Measurements from ENCODE around the gene CTAGE4. TPM values are rescaled to one million over a fixed set of nuclear protein-coding genes. Genes with fewer than 3 reads are reported as not detected.
"Not testable (repeated sequence)": the region's sequence is repeated elsewhere in the genome, so short reads cannot be mapped to it uniquely, and the experiment has no call there.

CTAGE4 gene
- total RNA-seq, 2 experiments from 2014 or later = 1.4 to 1.8 TPM

DNA sequence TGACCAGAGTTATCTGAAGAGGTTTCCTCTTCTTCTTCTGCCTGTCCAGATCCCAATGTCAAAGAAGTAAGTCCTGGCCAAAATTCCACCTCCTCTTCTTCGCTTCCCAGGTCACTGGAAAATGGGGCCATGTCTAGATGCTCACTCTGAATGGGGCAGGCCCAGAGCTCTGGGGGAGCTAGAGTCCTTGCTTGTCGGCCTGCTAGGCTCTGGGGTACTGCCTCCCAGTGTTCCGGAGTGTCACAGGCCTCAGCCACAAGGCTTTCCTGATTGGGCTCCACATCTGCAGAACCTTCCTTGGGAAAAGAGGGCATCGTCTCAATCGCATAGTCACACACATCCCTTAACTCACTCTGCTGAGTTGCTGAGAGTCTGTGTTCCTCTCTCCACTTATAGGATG lies 4.6 kb downstream of the CTAGE4 start:
- POLR2A ChIA-PET; H3K4me1 Mint-ChIP-seq; H3K27me3 Mint-ChIP-seq; H3K9me3 Mint-ChIP-seq; CTCF ChIA-PET; DNase-seq; H3K36me3 Mint-ChIP-seq (ENCODE audit: low read depth); H3K4me3 Mint-ChIP-seq; H3K27ac Mint-ChIP-seq: not testable (repeated sequence)

DNA sequence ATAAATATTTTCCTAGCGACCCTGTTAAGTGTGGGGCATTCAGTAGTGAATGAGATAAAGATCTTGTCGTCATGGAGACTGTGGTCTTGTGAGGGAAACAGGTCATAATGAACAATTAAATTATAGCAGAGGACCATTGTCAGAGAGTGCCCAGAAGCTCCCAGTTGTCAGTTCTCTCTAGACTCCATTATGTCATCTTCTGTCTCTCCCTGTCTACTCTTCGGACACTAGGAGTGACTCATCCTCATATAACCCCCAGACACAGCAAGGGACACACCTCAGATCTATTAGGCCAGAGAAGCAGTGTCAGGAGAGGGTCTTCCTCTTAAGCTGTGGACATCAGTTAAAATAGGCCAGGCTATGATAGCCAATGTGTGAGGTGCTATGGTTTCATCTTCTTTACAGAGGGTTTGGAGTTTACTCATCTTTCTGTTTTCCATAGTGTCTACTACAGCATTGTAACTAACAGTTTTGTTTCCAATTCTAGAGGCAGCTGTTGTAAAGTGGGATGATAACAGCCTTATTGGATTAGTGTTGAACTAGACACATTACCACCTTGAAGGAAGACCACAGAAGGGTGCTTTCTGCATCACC lies 5.4 kb downstream of the CTAGE4 start:
- H3K4me1 Mint-ChIP-seq; DNase-seq; H3K27ac Mint-ChIP-seq; H3K9me3 Mint-ChIP-seq; CTCF ChIA-PET; H3K27me3 Mint-ChIP-seq; H3K4me3 Mint-ChIP-seq; POLR2A ChIA-PET; H3K36me3 Mint-ChIP-seq (ENCODE audit: low read depth): not testable (repeated sequence)

DNA sequence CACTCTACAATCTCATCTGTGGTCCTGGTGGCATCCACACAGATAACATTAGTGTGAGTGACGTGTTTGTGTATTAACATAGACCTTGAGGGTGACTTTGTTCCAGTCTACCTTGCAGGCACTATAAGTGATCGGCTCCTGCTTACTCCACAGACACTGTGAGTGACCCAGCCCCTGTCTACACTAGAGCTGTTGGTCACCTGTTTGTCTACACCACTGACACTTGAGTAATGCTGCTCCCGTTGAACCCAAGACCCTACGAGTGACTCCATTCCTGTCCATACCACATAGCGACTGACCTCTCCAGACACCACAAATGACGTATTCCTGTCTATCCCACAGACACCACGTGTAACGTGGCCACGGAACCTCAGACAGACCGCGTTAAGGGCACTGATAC lies 10.5 kb downstream of the CTAGE4 start:
- H3K4me3 Mint-ChIP-seq; CTCF ChIA-PET; DNase-seq; POLR2A ChIA-PET; H3K9me3 Mint-ChIP-seq; H3K27ac Mint-ChIP-seq; H3K4me1 Mint-ChIP-seq; H3K27me3 Mint-ChIP-seq; H3K36me3 Mint-ChIP-seq (ENCODE audit: low read depth): not testable (repeated sequence)

DNA sequence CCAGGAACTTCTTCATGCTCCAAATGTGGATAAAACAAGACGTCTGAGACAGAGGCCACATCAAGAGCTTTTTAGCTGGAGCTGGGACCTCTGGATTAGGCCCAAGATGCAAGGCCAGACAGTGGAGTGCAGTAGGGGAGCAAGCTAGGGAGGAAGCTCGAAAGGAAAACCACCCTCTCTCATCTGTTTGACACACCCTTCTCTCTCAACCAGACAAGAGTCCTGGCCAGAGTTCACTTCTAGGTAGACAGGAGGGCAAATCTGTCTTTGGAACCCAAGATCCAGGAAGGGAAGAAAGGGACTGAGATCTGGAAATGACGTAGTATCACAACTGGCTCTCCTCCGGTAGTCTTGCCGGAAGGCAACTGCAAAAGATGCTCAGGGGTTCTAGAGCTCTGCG lies 11.2 kb downstream of the CTAGE4 start:
- H3K9me3 Mint-ChIP-seq; POLR2A ChIA-PET; H3K4me3 Mint-ChIP-seq; CTCF ChIA-PET; H3K27ac Mint-ChIP-seq; H3K36me3 Mint-ChIP-seq (ENCODE audit: low read depth); DNase-seq; H3K4me1 Mint-ChIP-seq; H3K27me3 Mint-ChIP-seq: not testable (repeated sequence)

DNA sequence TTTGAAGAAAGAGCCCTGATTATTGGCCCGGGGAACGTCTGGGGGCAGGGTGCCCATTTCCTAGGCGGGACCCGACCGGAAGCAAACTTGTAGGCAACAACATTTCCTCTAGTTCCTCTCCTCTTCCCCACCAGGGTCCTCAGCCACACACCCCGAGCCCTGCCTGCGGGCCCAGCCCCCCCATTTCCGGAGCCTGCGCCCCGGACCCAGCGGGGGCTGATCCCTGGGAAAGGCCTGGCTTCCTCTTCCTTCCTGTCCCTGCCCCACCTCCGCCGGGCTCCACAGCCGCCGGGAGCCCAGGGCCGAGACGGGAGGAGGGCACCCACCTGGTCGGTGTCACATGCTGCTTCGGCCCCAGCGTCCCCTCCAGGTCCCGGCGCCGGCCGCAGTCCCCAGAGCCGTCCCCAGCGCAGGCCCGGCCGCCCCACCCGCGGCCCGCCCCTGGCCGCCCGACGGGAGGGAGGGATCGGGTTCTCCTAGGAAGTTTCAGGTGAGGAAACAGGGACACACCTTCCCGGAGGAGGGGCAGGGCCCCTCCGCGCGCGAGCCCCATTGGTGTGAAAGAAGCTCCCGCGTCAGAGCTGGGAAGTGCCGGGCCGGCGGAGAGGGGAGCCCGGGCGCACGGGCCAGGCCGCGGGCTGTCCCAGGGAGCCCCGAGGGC lies 12.1 kb downstream of the CTAGE4 start, which contains the start of gene ARHGEF35:
TSS of gene ARHGEF35 (minus strand) at position 622 of the 661 bp plus-strand sequence. CDS start 7,450 bp downstream, outside the sequence.
- H3K27me3 Mint-ChIP-seq; POLR2A ChIA-PET; H3K4me1 Mint-ChIP-seq; H3K36me3 Mint-ChIP-seq (ENCODE audit: low read depth); H3K9me3 Mint-ChIP-seq; CTCF ChIA-PET; DNase-seq: not testable (repeated sequence)
- peak within 1 kb of the TSS; percentile 67 for H3K4me3 Mint-ChIP-seq
- H3K27ac Mint-ChIP-seq = peak within 1 kb of the TSS; percentile 76

DNA sequence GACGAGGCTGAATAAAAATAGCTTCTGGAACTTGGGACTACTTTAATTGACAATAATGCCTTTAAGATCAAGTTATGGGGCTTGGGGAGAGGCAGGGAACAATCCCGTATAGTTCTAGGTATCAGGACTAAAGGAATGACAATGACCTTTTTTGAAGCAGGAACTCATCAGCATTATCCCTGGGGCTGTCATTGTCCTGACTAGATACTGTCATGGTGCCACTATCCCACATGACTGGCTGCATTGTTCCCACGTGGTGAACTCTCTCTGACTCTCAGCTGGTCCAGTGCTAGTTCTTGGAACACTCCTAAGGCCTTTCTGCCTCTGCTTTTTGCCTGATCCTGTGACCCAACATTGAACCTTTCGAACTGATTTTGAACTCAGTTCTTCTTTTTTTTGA lies 15.7 kb downstream of the CTAGE4 start:
- DNase-seq; H3K36me3 Mint-ChIP-seq (ENCODE audit: low read depth); H3K27me3 Mint-ChIP-seq; H3K4me3 Mint-ChIP-seq; H3K27ac Mint-ChIP-seq; CTCF ChIA-PET; POLR2A ChIA-PET; H3K4me1 Mint-ChIP-seq; H3K9me3 Mint-ChIP-seq: not testable (repeated sequence)

DNA sequence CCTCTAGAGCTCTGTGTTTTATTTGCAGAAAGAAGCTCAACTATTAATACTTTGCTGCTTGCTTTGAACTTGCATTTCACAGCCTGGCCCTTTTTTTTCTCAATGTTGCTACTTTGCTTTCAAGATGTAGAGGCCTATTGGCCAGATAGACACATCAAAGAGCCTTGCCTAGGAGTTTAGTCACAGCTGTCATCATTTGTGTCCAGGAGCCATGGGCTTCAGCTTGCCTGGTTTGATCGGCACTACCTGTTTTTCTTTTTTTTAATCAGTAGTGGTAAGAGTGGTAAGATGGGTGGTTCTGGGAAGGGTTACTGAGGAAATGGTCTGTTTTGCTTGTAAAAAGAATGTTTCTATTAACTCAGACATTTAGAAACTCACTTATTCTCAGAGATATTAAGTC lies 18.7 kb downstream of the CTAGE4 start:
- H3K4me1 Mint-ChIP-seq; H3K36me3 Mint-ChIP-seq (ENCODE audit: low read depth); H3K9me3 Mint-ChIP-seq; CTCF ChIA-PET; H3K4me3 Mint-ChIP-seq; DNase-seq; POLR2A ChIA-PET; H3K27me3 Mint-ChIP-seq; H3K27ac Mint-ChIP-seq: not testable (repeated sequence)

DNA sequence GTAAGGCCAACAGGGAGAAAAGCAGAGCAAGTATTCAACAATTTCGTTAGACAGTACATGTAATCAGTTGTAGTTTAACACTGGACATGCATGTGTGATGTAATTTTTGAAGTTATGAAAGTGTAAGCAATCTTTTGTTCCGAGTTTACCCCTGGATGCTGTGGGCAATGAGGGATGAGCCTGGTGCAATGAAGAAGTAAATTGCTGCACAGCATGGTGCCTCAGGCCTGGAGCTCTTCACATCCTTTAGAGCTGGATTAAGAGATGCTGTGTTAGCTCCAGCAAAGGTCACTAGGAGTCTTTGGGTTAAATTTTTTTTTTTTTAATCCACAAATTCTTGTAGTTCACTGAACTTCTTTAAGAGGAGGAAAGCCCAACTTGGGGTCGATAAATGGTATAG lies 19.8 kb downstream of the CTAGE4 start:
- POLR2A ChIA-PET; H3K4me1 Mint-ChIP-seq; H3K27ac Mint-ChIP-seq; H3K27me3 Mint-ChIP-seq; CTCF ChIA-PET; H3K9me3 Mint-ChIP-seq; H3K4me3 Mint-ChIP-seq; DNase-seq; H3K36me3 Mint-ChIP-seq (ENCODE audit: low read depth): not testable (repeated sequence)

DNA sequence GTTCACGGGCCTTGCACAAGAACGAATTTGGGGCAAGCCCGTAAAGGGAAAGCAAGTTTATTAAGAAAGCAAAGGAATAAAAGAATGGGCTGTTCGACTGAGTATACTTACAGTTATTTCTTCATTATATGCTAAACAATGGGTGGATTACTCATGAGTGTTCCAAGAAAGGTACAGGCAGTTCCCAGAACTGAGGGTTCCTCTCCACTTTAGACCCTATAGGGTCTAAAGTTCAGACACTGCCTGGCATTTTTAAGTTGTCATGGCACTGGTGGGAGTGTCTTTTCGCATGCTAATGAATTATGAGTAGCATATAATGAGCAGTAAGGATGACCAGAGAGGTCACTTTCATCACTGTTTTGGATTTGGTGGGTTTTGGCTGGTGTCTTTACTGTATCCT lies 22.0 kb downstream of the CTAGE4 start:
- H3K9me3 Mint-ChIP-seq; POLR2A ChIA-PET; H3K27ac Mint-ChIP-seq; CTCF ChIA-PET; H3K4me3 Mint-ChIP-seq; DNase-seq; H3K4me1 Mint-ChIP-seq; H3K36me3 Mint-ChIP-seq (ENCODE audit: low read depth); H3K27me3 Mint-ChIP-seq: not testable (repeated sequence)

DNA sequence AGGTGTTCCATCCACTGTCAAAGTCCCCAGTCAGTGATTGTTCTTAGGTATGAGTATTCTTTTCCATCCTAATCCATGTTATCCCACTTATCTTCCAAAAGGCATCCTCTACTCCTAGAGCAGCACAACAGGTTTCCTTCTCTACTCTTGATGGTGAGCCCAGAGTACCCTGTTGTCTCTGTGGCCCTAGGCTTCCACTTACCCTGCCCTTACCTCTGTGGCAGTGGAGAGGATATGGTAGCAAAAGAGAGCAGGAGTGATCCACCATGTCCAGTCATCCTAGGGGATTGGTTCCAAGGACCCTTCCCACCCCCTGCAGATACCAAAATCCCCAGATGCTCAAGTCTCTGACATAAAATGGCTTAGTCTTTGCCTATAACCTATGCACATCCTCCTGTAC lies 33.9 kb downstream of the CTAGE4 start:
- POLR2A ChIA-PET; DNase-seq; H3K4me3 Mint-ChIP-seq; H3K27me3 Mint-ChIP-seq; H3K9me3 Mint-ChIP-seq; H3K36me3 Mint-ChIP-seq (ENCODE audit: low read depth); H3K4me1 Mint-ChIP-seq; CTCF ChIA-PET; H3K27ac Mint-ChIP-seq: not testable (repeated sequence)

DNA sequence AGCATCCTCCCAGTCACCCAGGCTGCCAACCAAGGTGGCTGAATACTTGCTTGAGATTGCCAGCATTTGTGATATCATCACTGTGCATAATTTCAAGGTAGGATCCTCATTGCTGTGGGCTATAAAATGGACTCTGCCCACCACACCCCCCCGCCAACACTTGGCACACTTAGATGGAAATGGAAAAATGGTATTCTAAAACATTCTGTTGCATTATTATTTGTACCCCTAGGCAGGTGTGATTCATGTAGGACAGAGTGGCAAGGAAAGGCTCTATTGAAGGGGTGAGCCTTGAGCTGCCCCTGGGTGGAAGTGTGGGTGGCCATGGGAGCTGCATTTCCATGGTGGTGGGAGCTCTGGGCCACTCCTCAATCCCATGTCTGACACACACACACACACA lies 35.3 kb downstream of the CTAGE4 start:
- POLR2A ChIA-PET, H3K4me1 Mint-ChIP-seq, H3K4me3 Mint-ChIP-seq: not testable (repeated sequence)

DNA sequence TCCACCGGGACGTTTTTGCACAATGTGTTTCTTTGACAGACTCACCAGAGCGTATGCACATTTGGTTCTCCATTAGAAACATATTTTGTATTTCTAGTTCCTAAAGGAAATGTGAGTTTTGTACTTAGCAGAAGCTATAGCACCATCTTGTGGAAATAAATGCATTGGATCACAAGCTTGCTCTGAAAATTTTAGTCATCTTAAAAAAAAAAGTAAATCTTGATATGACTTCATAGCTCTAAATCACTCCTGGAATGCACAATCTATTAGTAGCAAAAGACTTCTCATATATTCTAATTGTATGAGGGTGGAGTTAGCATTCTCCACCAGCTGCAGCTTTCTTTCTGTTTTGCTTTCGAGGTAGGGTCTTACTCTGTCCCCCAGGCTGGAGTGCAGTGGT lies 35.9 kb downstream of the CTAGE4 start:
- H3K36me3 Mint-ChIP-seq (ENCODE audit: low read depth); H3K27ac Mint-ChIP-seq; POLR2A ChIA-PET; H3K27me3 Mint-ChIP-seq; DNase-seq; H3K4me3 Mint-ChIP-seq; H3K9me3 Mint-ChIP-seq; H3K4me1 Mint-ChIP-seq: not testable (repeated sequence)
- CTCF ChIA-PET = interaction anchor here (0.6 kb wide), 1 partner anchor 113 kb away, joined by 3 read pairs; no protein-coding TSS in a partner anchor

More for the DNA sequence above, 35.3 kb downstream of the CTAGE4 start:
- not testable (repeated sequence) for DNase-seq; H3K9me3 Mint-ChIP-seq; H3K27ac Mint-ChIP-seq; H3K27me3 Mint-ChIP-seq; H3K36me3 Mint-ChIP-seq (ENCODE audit: low read depth)
- CTCF ChIA-PET = interaction anchor here (0.6 kb wide), 1 partner anchor 113 kb away, joined by 3 read pairs; no protein-coding TSS in a partner anchor

DNA sequence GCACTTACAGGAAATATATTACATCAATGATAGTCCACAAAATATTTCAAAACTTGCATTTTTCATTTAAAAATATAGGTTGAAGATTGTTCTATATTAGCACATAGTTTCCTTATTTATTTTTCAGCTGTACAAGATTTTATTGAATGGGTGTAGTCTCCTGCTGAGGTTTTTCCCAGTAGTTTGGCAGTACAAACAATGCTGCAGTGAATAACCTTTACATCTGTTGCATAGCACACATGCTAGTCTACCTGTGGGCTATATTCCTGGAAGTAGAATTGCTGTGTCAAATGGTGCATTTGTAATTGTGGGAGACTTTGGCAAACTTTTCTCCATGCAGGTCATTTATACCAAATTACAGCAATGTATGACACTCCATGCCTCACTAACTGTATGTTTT lies 37.3 kb downstream of the CTAGE4 start:
- H3K4me1 Mint-ChIP-seq; POLR2A ChIA-PET; H3K36me3 Mint-ChIP-seq (ENCODE audit: low read depth); CTCF ChIA-PET; H3K27ac Mint-ChIP-seq; H3K27me3 Mint-ChIP-seq; DNase-seq; H3K4me3 Mint-ChIP-seq; H3K9me3 Mint-ChIP-seq: not testable (repeated sequence)

DNA sequence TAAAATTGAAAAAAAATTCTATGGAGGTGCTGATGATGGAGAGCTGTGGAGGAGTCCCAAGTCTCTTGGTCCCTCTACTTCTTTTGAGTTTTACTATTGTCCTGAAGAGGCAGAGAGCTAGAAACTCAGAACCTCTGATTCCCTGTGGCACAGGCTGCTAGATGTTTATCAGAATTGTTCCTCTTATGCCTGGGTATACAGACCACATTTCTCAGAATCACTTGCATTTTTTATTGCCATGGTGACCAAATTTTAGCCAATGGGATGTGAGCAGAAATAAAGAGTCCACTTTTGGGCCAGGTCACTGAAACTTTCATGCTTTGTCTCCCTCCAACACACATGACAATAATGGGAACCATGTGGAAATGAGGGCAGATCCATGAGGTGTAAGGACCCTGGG lies 40.4 kb downstream of the CTAGE4 start:
- POLR2A ChIA-PET; H3K4me3 Mint-ChIP-seq; H3K36me3 Mint-ChIP-seq (ENCODE audit: low read depth); H3K4me1 Mint-ChIP-seq; H3K27ac Mint-ChIP-seq; H3K9me3 Mint-ChIP-seq; H3K27me3 Mint-ChIP-seq; DNase-seq; CTCF ChIA-PET: not testable (repeated sequence)

Data from activated CD4-positive, alpha-beta T cell treated with anti-CD3 and anti-CD28 coated beads, Interleukin-2, amount 10 ng/mL, durations not matched to agents 7 days and 5 days (primary cell).